Measurements from ENCODE around the gene ISCU. TPM values are rescaled to one million over a fixed set of nuclear protein-coding genes. Genes with fewer than 3 reads are reported as not detected.
"Not testable (repeated sequence)": the region's sequence is repeated elsewhere in the genome, so short reads cannot be mapped to it uniquely, and the experiment has no call there.

The ISCU gene
- total RNA-seq, 1 experiment from 2014 or later = 86.9 TPM

- TF ChIP-seq CTCF (IDR thresholded peaks at IDR 0.05; ENCODE audit: insufficient read depth in 1 of 2, low read depth in 1 of 2, low read length in 1 of 2, severe bottlenecking in 1 of 2, unreplicated experiment in 1 of 2) = no peak
- ChIA-PET CTCF (interaction anchor here (0.8 kb wide), 1 partner anchor 73 kb away, joined by 3 read pairs; no protein-coding TSS in a partner anchor), POLR2A (no interaction called here)
- no peak for DNase-seq
- no peak overlapping the region for H3K4me3 ChIP-seq (ENCODE audit: low read depth, low read length)
- no peaks in the 10 kb centered on the region for H3K4me1 ChIP-seq
- Mint-ChIP-seq H3K9me3 (ENCODE audit: unreplicated experiment) (peaks cover under 1% of the 10 kb centered on the region), H3K27ac (ENCODE audit: unreplicated experiment) (no peak overlapping the region), H3K4me3 (ENCODE audit: unreplicated experiment) (no peak overlapping the region), H3K27me3 (ENCODE audit: insufficient read depth, unreplicated experiment) (peaks cover 4% of the 10 kb centered on the region), H3K36me3 (ENCODE audit: insufficient read depth, unreplicated experiment) (peaks cover 6% of the 10 kb centered on the region), H3K4me1 (ENCODE audit: low read depth, unreplicated experiment) (no peaks in the 10 kb centered on the region)
- intact Hi-C loops (cut with micrococcal nuclease; ENCODE audit: unreplicated experiment) = no loop called here
- H3K27me3 ChIP-seq (replicated peaks; ENCODE audit: control insufficient read depth, insufficient read depth, low read length) = no peaks in the 10 kb centered on the region
- BruUV-seq (replicated peaks) = no TSS peak
- no peaks in the 10 kb centered on the region for H3K36me3 ChIP-seq (ENCODE audit: control insufficient read depth, insufficient read depth, low read length)
- H3K9me3 ChIP-seq = no peaks in the 10 kb centered on the region
Measured at GRCh38 chr12:108573317-108573716, 10.9 kb downstream of the ISCU start.

GRCh38 chr12:108574276-108574675 is 11.9 kb downstream of the ISCU start:
- DNase-seq; H3K4me3 ChIP-seq (ENCODE audit: low read depth, low read length); intact Hi-C loops (cut with micrococcal nuclease; ENCODE audit: unreplicated experiment); H3K27me3 ChIP-seq (replicated peaks; ENCODE audit: control insufficient read depth, insufficient read depth, low read length); H3K9me3 ChIP-seq; CTCF ChIA-PET; H3K4me1 Mint-ChIP-seq (ENCODE audit: low read depth, unreplicated experiment); H3K27me3 Mint-ChIP-seq (ENCODE audit: insufficient read depth, unreplicated experiment); H3K4me1 ChIP-seq; H3K36me3 Mint-ChIP-seq (ENCODE audit: insufficient read depth, unreplicated experiment); H3K36me3 ChIP-seq (ENCODE audit: control insufficient read depth, insufficient read depth, low read length); H3K27ac Mint-ChIP-seq (ENCODE audit: unreplicated experiment); BruUV-seq (replicated peaks); H3K4me3 Mint-ChIP-seq (ENCODE audit: unreplicated experiment); POLR2A ChIA-PET: not testable (repeated sequence)
- peaks cover 10% of the 10 kb centered on the region for H3K9me3 Mint-ChIP-seq (ENCODE audit: unreplicated experiment)

- Mint-ChIP-seq H3K9me3 (ENCODE audit: unreplicated experiment) (peaks cover 12% of the 10 kb centered on the region), H3K4me1 (ENCODE audit: low read depth, unreplicated experiment) (peaks cover 2% of the 10 kb centered on the region), H3K27me3 (ENCODE audit: insufficient read depth, unreplicated experiment) (peaks cover 4% of the 10 kb centered on the region), H3K27ac (ENCODE audit: unreplicated experiment) (no peak overlapping the region), H3K4me3 (ENCODE audit: unreplicated experiment) (no peak overlapping the region), H3K36me3 (ENCODE audit: insufficient read depth, unreplicated experiment) (no peaks in the 10 kb centered on the region)
- no peak for TF ChIP-seq CTCF (IDR thresholded peaks at IDR 0.05; ENCODE audit: insufficient read depth in 1 of 2, low read depth in 1 of 2, low read length in 1 of 2, severe bottlenecking in 1 of 2, unreplicated experiment in 1 of 2)
- POLR2A ChIA-PET = no interaction called here
- no peaks in the 10 kb centered on the region for H3K27me3 ChIP-seq (replicated peaks; ENCODE audit: control insufficient read depth, insufficient read depth, low read length)
- no peaks in the 10 kb centered on the region for H3K9me3 ChIP-seq
- DNase-seq = no peak
- BruUV-seq (replicated peaks) = no TSS peak
- H3K4me3 ChIP-seq (ENCODE audit: low read depth, low read length) = no peak overlapping the region
- intact Hi-C loops (cut with micrococcal nuclease; ENCODE audit: unreplicated experiment) = no loop called here
- no peaks in the 10 kb centered on the region for H3K36me3 ChIP-seq (ENCODE audit: control insufficient read depth, insufficient read depth, low read length)
- CTCF ChIA-PET = no interaction called here
- H3K4me1 ChIP-seq = 0 out of 2 replicates have a peak, but pooled peaks cover under 1% of the 10 kb centered on the region
Measured at GRCh38 chr12:108575199-108575912, 13.0 kb downstream of the ISCU start.
